IMR-90 (cell line): ENCODE results near the gene SEC16A. TPM values are rescaled to one million over a fixed set of nuclear protein-coding genes. Genes with fewer than 3 reads are reported as not detected.

Source experiments
- ATAC-seq: fragments of 200-7000 bp; cut with Tn5 transposase; 2 replicates; pipeline ENCODE4 v1.9.1; 2020; ENCODE audit warnings: low read depth, mild to moderate bottlenecking, moderate library complexity
- BruUV-seq: library from RNA; stranded (reverse); fragments of 400-500 nt; replicated peaks from 2 replicates; lab custom pipeline; 2021; lab: Mats Ljungman, UMichigan
- CTCF ChIA-PET: fragments of 300-600 bp; formaldehyde crosslinking; extraction: SDS; loops from one replicate; lab custom pipeline; 2021; ENCODE audit warnings: antibody characterized with exemption; lab: Yijun Ruan, JAX
- POLR2A ChIA-PET: fragments of 300-600 bp; sonication (Branson Sonifier 250); formaldehyde crosslinking; loops from one replicate; lab custom pipeline; 2022; ENCODE audit warnings: antibody characterized with exemption; ENCODE audit not compliant: unreplicated experiment; lab: Charles Lee
- DNase-seq: peaks from one replicate; pipeline ENCODE4 v3.0.0; 2013
- H2AFZ ChIP-seq: replicated peaks from 2 replicates; pipeline ENCODE3; 2013; ENCODE audit warnings: low read length, mild to moderate bottlenecking; ENCODE audit not compliant: poor library complexity
- H2AK5ac ChIP-seq: 2 replicates; pipeline ENCODE4 v1.6.1; 2013; ENCODE audit warnings: low read depth, low read length, inconsistent platforms
- H2AK9ac ChIP-seq: replicated peaks from 2 replicates; pipeline ENCODE3; 2013; ENCODE audit warnings: mild to moderate bottlenecking, low read depth, low read length, moderate library complexity; ENCODE audit not compliant: poor library complexity
- H2BK120ac ChIP-seq: 2 replicates; pipeline ENCODE4 v1.6.1; 2013; ENCODE audit warnings: low read depth, low read length, inconsistent platforms
- H2BK15ac ChIP-seq: 3 replicates; pipeline ENCODE4 v1.6.1; 2013; ENCODE audit warnings: low read depth, low read length, inconsistent platforms
- H2BK20ac ChIP-seq: 2 replicates; pipeline ENCODE4 v1.6.1; 2013; ENCODE audit warnings: low read depth, mild to moderate bottlenecking, inconsistent platforms, low read length, moderate library complexity
- H2BK5ac ChIP-seq: 2 replicates; pipeline ENCODE4 v1.6.1; 2013; ENCODE audit warnings: mild to moderate bottlenecking, low read depth, low read length, inconsistent platforms; ENCODE audit not compliant: poor library complexity, severe bottlenecking
- H3K14ac ChIP-seq: replicated peaks from 2 replicates; pipeline ENCODE4 v1.6.1; 2013; ENCODE audit warnings: low read depth, low read length, inconsistent platforms
- H3K18ac ChIP-seq: 2 replicates; pipeline ENCODE4 v1.6.1; 2013; ENCODE audit warnings: low read depth, low read length, control low read depth
- H3K23ac ChIP-seq: 2 replicates; pipeline ENCODE4 v1.6.1; 2013; ENCODE audit warnings: low read depth, low read length, inconsistent platforms
- H3K27ac ChIP-seq: 2 replicates; pipeline ENCODE4 v1.5.1; 2013; ENCODE audit warnings: mild to moderate bottlenecking, control low read depth, low read length; ENCODE audit not compliant: insufficient read depth
- H3K27me3 ChIP-seq: 2 replicates; pipeline ENCODE4 v1.6.1; 2013; ENCODE audit warnings: low read length; ENCODE audit not compliant: control insufficient read depth, insufficient read depth
- H3K36me3 ChIP-seq: 2 replicates; pipeline ENCODE4 v1.6.1; 2013; ENCODE audit warnings: low read length, mixed read lengths; ENCODE audit not compliant: control insufficient read depth, insufficient read depth
- H3K4ac ChIP-seq: 2 replicates; pipeline ENCODE4 v1.6.1; 2013; ENCODE audit warnings: low read depth, low read length, inconsistent platforms
- H3K4me1 ChIP-seq: 2 replicates; pipeline ENCODE4 v1.6.1; 2013; ENCODE audit warnings: low read length, mixed read lengths; ENCODE audit not compliant: control insufficient read depth, insufficient read depth
- H3K4me2 ChIP-seq: 2 replicates; pipeline ENCODE4 v1.6.1; 2013; ENCODE audit warnings: low read depth, mild to moderate bottlenecking, control low read depth, low read length, moderate library complexity
- H3K4me3 ChIP-seq: 2 replicates; pipeline ENCODE4 v1.5.1; 2013; ENCODE audit warnings: low read depth, mild to moderate bottlenecking, control low read depth, low read length, moderate library complexity; ENCODE audit not compliant: insufficient read depth
- H3K56ac ChIP-seq: 2 replicates; pipeline ENCODE4 v1.6.1; 2013; ENCODE audit warnings: low read length, inconsistent platforms; ENCODE audit not compliant: insufficient read depth; ENCODE audit errors: extremely low read depth
- H3K79me1 ChIP-seq, 2 experiments: 2 replicates each; pipeline ENCODE4 v1.6.1; 2013; ENCODE audit warnings: low read length in 2 of 2, inconsistent platforms in 1 of 2, low read depth in 1 of 2
- H3K9ac ChIP-seq: 2 replicates; pipeline ENCODE4 v1.6.1; 2013; ENCODE audit warnings: low read depth, low read length, control low read depth
- H3K9me1 ChIP-seq: 2 replicates; pipeline ENCODE4 v1.6.1; 2013; ENCODE audit warnings: low read length, inconsistent platforms; ENCODE audit not compliant: insufficient read depth
- H3K9me3 ChIP-seq: 2 replicates; pipeline ENCODE4 v1.6.1; 2013; ENCODE audit warnings: low read length; ENCODE audit not compliant: control insufficient read depth, insufficient read depth
- H4K20me1 ChIP-seq: 2 replicates; pipeline ENCODE4 v1.6.1; 2013; ENCODE audit warnings: low read length, inconsistent platforms; ENCODE audit not compliant: insufficient read depth
- H4K5ac ChIP-seq: 2 replicates; pipeline ENCODE4 v1.6.1; 2013; ENCODE audit warnings: mild to moderate bottlenecking, low read depth, low read length, control low read depth
- H4K8ac ChIP-seq, 2 experiments: 2 replicates each; pipeline ENCODE4 v1.6.1; 2013; ENCODE audit warnings: low read depth in 2 of 2, low read length in 2 of 2, control low read depth in 1 of 2, inconsistent platforms in 1 of 2
- H4K91ac ChIP-seq: 2 replicates; pipeline ENCODE4 v1.6.1; 2013; ENCODE audit warnings: low read depth, low read length, inconsistent platforms; ENCODE audit not compliant: insufficient read depth
- BHLHE40 ChIP-seq: fragments of 150-350 bp; IDR thresholded peaks from 2 replicates; pipeline ENCODE4 v1.6.1; 2016; ENCODE audit warnings: mild to moderate bottlenecking, low read depth, low read length
- CEBPB ChIP-seq: IDR thresholded peaks from 2 replicates; pipeline ENCODE4 v1.6.1; 2012; ENCODE audit warnings: low read depth, low read length, improper control_type of control experiment
- CHD1 ChIP-seq: IDR thresholded peaks from 2 replicates; pipeline ENCODE4 v1.6.1; 2012; ENCODE audit warnings: low read depth, low read length, improper control_type of control experiment
- CTCF ChIP-seq: conservative IDR thresholded peaks from 2 replicates; pipeline ENCODE4 v1.5.1; 2012; ENCODE audit warnings: mild to moderate bottlenecking, low read depth, low read length, improper control_type of control experiment
- ELK1 ChIP-seq: fragments of 150-350 bp; IDR thresholded peaks from 2 replicates; pipeline ENCODE4 v1.6.1; 2016; ENCODE audit warnings: low read depth, mild to moderate bottlenecking, low read length, moderate library complexity, borderline replicate concordance
- FOS ChIP-seq: fragments of 150-350 bp; IDR thresholded peaks from 2 replicates; pipeline ENCODE4 v1.6.1; 2016; ENCODE audit warnings: low read depth, low read length
- MAFK ChIP-seq: IDR thresholded peaks from 2 replicates; pipeline ENCODE4 v1.6.1; 2012; ENCODE audit warnings: low read depth, low read length, improper control_type of control experiment
- MAZ ChIP-seq: IDR thresholded peaks from 2 replicates; pipeline ENCODE4 v1.6.1; 2012; ENCODE audit warnings: low read depth, mild to moderate bottlenecking, low read length, improper control_type of control experiment, moderate library complexity, borderline replicate concordance
- MXI1 ChIP-seq: IDR thresholded peaks from 2 replicates; pipeline ENCODE4 v1.6.1; 2012; ENCODE audit warnings: low read depth, mild to moderate bottlenecking, low read length, moderate library complexity, borderline replicate concordance
- NFE2L2 ChIP-seq: fragments of 150-350 bp; IDR thresholded peaks from 2 replicates; pipeline ENCODE4 v1.6.1; 2016; ENCODE audit warnings: low read depth, mild to moderate bottlenecking, low read length
- POLR2A ChIP-seq: IDR thresholded peaks from 2 replicates; pipeline ENCODE4 v1.6.1; 2012; ENCODE audit warnings: mild to moderate bottlenecking, low read depth, low read length
- RAD21 ChIP-seq: IDR thresholded peaks from 2 replicates; pipeline ENCODE4 v1.6.1; 2012; ENCODE audit warnings: low read length, improper control_type of control experiment
- RCOR1 ChIP-seq: IDR thresholded peaks from 2 replicates; pipeline ENCODE4 v1.6.1; 2012; ENCODE audit warnings: mild to moderate bottlenecking, low read length, improper control_type of control experiment; ENCODE audit not compliant: insufficient replicate concordance
- RFX5 ChIP-seq: IDR thresholded peaks from 2 replicates; pipeline ENCODE4 v1.8.0; 2012; ENCODE audit warnings: low read depth, mild to moderate bottlenecking, low read length, moderate library complexity
- SMC3 ChIP-seq: fragments of 150-350 bp; IDR thresholded peaks from 2 replicates; pipeline ENCODE4 v1.6.1; 2016; ENCODE audit warnings: low read depth, mild to moderate bottlenecking, antibody characterized with exemption, low read length, moderate library complexity
- USF2 ChIP-seq: fragments of 150-350 bp; IDR thresholded peaks from 2 replicates; pipeline ENCODE4 v1.6.1; 2017; ENCODE audit warnings: mild to moderate bottlenecking, antibody characterized with exemption, low read length, low read depth
- WGBS, 2 experiments: methylation state at CpG; one replicate each; pipeline versions ENCODE4 v1.1.5 to v1.1.7; 2013; ENCODE audit warnings: missing lambda C conversion rate in 2 of 2; ENCODE audit not compliant: insufficient read length in 1 of 2; ENCODE audit errors: extremely low coverage in 2 of 2; 5-methylcytosine and 5-hydroxymethylcytosine counted together
- dilution Hi-C: fragments of 300-500 bp; cut with HindIII; formaldehyde crosslinking; loops from one replicate; pipeline ENCODE4 v1.14.3; 2018; ENCODE audit warnings: low sequenced_read_pairs; ENCODE audit not compliant: unreplicated experiment
- in situ Hi-C: fragments of 300-500 bp; cut with MboI; formaldehyde crosslinking; loops from 3 replicates; pipeline ENCODE4 v1.14.3; 2019; ENCODE audit warnings: low sequenced_read_pairs, inconsistent platforms, mixed read lengths
- intact Hi-C: fragments of 100-400 bp; cut with micrococcal nuclease; formaldehyde crosslinking; loops from 2 replicates; pipeline ENCODE4 v1.10.0; 2022
- polyA plus RNA-seq, 3 experiments: library from polyadenylated mRNA; depleted of rRNA; stranded (reverse); fragments of >200 nt; gene quantifications; 2 replicates each; pipeline ENCODE4 v1.2.3, GENCODE V29; 2012; ENCODE audit warnings: low replicate concordance in 1 of 3
- total RNA-seq: library from RNA; depleted of rRNA; stranded (reverse); fragments of >200 nt; gene quantifications from 2 replicates; pipeline ENCODE4 v1.2.3, GENCODE V29; 2012

Gene SEC16A
- total and polyA plus RNA-seq, 2 of the 4 experiments (the other 2 are of a cell fraction) = 12.2 to 48.1 TPM

GRCh38 chr9:136520053-136520540 is 37.3 kb upstream of the SEC16A start:
- H2BK5ac ChIP-seq = no peak overlapping the region
- no TSS peak for BruUV-seq
- no peak overlapping the region for H3K23ac ChIP-seq
- H3K4me3 ChIP-seq = no peak overlapping the region
- dilution Hi-C loops = no loop called here
- H3K27ac ChIP-seq = no peak overlapping the region
- H4K8ac ChIP-seq = no peak overlapping the region
- no peak overlapping the region for H2AFZ ChIP-seq
- H3K14ac ChIP-seq = no peak overlapping the region
- H4K5ac ChIP-seq = no peak overlapping the region
- 86% methylated on average over 9 of the region's 20 CpGs; no CpG with 5 or more reads in 1 of the 2 experiments for WGBS, 2 experiments
- no peak for ATAC-seq
- no peak overlapping the region for H3K9ac ChIP-seq
- H3K36me3 ChIP-seq = peaks cover 52% of the 10 kb centered on the region
- H3K27me3 ChIP-seq = no peaks in the 10 kb centered on the region
- no peak overlapping the region for H2BK15ac ChIP-seq
- POLR2A ChIA-PET = no interaction called here
- H2AK9ac ChIP-seq = no peak overlapping the region
- peaks cover 0 to 11% of the 10 kb centered on the region in 2 experiments; a peak in 2 of 4 replicates for H3K79me1 ChIP-seq
- H3K18ac ChIP-seq = no peak overlapping the region
- no peaks in the 10 kb centered on the region for H3K9me1 ChIP-seq
- H4K20me1 ChIP-seq = no peaks in the 10 kb centered on the region; the same call in none of the 2 replicates
- no peaks in the 10 kb centered on the region for H3K9me3 ChIP-seq
- no peak for DNase-seq
- H2AK5ac ChIP-seq = no peak overlapping the region
- H3K4me1 ChIP-seq = no peaks in the 10 kb centered on the region; the same call in 1 of the 2 replicates
- no peak overlapping the region for H2BK20ac ChIP-seq
- in situ Hi-C loops = no loop called here
- H4K91ac ChIP-seq = no peak overlapping the region
- CTCF ChIA-PET = interaction anchor here (0.6 to 1.1 kb wide), 2 partner anchors 23 to 105 kb away, joined by 4 read pairs; no protein-coding TSS in a partner anchor
- H2BK120ac ChIP-seq = no peak overlapping the region
- H3K4ac ChIP-seq = no peak overlapping the region
- no peak overlapping the region for H3K4me2 ChIP-seq
- intact Hi-C loops = no loop called here
- no peak for TF ChIP-seq FOS
- TF ChIP-seq RAD21 = no peak
- TF ChIP-seq CEBPB = no peak
- TF ChIP-seq ELK1 = no peak
- TF ChIP-seq RFX5 = no peak
- no peak for TF ChIP-seq CHD1
- no peak for TF ChIP-seq MAZ
- TF ChIP-seq BHLHE40 = no peak
- TF ChIP-seq POLR2A = no peak
- no peak for TF ChIP-seq SMC3
- TF ChIP-seq CTCF = no peak
- TF ChIP-seq MAFK = no peak
- TF ChIP-seq MXI1 = no peak
- no peak for TF ChIP-seq NFE2L2
- no peak for TF ChIP-seq USF2
- TF ChIP-seq RCOR1 = no peak
- no peak overlapping the region for H3K56ac ChIP-seq
